Activated T-helper 1 cell treated with Interleukin-2 at 50 U/mL for 16 hours (primary cell): ENCODE measurements around the gene ADAM33.

Source experiments
- DNase-seq: peaks from one replicate; pipeline ENCODE4 v3.0.0-alpha.2; 2020; ENCODE audit warnings: low read depth

ADAM33 gene, protein sequence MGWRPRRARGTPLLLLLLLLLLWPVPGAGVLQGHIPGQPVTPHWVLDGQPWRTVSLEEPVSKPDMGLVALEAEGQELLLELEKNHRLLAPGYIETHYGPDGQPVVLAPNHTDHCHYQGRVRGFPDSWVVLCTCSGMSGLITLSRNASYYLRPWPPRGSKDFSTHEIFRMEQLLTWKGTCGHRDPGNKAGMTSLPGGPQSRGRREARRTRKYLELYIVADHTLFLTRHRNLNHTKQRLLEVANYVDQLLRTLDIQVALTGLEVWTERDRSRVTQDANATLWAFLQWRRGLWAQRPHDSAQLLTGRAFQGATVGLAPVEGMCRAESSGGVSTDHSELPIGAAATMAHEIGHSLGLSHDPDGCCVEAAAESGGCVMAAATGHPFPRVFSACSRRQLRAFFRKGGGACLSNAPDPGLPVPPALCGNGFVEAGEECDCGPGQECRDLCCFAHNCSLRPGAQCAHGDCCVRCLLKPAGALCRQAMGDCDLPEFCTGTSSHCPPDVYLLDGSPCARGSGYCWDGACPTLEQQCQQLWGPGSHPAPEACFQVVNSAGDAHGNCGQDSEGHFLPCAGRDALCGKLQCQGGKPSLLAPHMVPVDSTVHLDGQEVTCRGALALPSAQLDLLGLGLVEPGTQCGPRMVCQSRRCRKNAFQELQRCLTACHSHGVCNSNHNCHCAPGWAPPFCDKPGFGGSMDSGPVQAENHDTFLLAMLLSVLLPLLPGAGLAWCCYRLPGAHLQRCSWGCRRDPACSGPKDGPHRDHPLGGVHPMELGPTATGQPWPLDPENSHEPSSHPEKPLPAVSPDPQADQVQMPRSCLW

DNA sequence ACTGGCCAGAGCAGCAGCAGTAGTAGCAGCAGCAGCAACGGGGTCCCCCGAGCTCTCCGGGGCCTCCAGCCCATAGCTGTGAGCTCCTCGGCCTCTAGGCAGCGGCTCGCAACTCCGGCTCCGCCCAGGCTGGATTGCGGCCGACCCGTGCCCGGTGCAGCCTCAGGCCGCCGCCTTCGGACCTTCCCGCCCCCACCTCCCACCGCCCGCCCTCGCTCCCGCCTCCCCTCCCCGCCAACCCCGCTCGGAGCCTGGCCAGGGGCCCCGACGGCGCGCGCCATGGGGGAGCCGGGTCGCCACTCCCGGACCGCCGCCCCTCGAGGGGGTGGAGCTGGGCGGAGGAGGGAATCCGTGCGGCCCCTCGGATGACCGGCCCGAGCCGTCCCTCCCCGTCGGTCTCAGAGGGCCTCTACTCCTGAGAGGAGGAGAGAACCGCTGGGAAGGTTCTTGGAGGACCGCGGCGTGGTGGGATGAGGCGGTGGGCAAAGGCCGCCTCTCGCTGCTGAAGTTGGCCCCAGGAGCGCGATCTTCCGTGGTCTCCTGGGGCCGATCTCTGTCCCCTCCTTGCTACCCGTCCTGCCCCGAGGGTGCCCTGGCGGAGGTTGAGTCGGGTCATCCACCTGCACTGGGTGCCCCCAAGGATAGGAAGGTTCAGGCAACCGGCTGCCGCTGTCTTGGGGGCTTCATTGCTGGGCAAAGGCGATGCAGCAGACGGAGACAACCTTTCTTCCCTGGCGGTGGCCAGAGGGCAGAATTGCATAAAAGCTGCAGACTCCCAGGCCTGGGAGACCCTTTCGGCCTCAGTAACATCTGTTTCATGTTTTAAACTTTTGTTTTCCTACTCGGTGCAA lies at the start of gene ADAM33:
Gene ADAM33, minus strand, starts transcription at position 80 of the 851 bp plus-strand sequence. Its CDS starts 6 bp downstream, at position 74.
- DNase-seq, result no peak

DNA sequence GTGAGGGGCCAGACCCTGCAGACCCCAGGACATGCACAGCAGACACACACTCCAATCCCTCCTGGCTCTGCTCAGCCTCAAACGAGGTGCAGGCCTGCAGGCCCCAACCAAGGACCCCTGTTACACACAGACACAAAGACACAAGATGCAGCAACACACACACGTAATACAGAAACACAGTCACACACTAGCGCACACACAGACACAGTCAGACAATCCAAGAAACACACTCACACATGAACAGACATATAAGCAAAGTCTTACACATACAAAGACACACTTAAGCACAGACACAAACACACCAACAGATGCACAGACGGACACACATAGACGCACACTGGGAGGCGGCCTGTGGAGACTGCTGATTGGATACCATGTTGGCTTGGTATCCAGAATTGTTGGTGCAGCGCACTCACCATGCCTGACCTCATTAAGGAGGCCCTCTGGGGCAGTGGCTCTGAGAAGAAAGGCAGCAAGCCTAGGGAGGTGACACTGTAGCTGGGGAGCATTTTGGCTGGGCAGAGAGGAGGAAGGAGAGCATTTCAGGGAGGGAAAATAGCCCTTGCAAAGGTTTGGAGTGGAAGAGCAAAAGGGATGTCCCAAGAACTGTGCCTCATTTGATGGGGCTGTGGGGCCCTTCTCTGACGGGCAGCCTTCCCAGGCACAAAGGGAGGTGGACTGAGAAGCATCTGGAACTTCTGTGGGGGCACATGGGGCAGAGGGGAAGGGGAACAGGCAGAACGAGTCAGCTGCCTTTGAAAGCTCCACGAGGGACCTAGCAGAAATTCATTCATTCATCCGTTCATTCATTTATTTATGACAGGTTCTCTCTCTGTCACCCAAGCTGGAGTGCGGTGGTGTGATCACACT lies 49.2 kb upstream of the ADAM33 start:
- DNase-seq, result no peak

DNA sequence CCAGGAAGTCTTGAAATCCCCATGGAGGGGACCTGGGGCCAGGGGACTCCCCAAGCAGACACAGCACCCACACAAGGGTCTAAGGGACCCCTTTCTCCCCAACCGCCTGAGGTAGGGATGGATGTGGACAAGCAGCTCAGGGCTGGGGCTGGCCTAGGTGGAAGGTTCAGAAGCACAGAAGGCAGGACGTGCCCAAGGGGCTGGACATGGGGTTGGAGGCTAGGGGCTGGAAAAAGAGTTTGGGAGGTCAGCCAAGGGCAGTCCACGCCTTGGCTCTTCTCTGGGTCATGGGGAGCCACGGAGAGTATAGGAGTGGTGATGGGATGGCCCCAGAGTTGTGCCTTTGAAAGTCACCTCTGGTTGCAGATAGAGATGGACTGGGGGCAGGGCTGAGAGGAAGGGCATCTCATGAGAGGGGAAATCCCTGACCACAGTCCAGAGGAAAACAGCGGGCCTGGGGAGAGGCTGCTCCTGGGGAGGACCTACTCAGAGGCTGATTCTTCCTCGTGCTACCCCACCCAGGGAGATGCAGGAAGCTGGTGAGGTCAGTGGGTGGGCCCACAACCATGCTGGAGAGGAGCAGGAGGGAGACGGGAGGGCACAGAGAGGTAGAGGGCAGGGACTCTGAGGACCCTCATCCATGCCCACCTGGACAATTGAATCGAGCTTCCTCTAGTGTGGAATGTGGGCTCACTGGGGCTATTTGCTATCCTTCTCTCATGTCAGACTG lies 48.2 kb upstream of the ADAM33 start:
- no peak for DNase-seq

DNA sequence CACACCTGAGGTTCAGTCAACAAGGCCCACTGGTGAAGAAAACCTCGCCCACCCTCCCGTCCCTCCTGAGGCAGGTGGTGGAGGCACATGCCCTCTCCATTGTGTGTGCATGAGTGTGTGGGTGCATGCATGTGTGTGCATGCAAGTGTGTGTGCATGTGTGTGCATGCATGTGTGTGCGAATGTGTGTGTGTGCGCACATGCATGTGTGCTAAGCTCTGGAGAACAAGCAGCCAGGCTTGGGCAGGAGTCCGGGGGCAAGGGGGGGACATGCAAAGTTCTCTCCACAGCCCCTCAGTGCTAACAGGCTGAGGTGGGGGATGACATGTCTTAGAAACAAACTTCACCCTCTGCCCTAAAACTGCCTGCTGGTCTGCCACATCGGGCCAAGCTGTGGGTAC lies 47.6 kb upstream of the ADAM33 start:
- no peak for DNase-seq

DNA sequence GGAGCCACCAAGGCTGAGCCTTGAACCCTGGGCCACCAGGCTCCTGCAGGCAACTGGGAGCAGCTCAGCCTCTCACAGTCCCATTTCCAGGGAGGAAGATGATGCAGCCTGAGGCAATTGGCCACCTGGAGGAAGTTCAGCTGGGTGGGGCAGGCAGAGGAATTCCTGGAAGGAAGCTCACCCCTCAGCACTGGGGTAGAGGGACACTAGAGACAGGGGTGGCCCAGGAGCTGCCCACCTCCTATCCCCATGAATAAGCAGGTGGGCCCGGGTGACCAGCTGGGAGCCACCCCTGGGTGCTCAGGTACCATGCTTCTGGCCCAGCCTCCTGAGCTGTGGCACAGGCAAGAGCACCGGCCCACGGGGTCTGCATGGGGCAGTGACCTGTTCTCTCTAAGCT lies 47.1 kb upstream of the ADAM33 start:
- no peak for DNase-seq

DNA sequence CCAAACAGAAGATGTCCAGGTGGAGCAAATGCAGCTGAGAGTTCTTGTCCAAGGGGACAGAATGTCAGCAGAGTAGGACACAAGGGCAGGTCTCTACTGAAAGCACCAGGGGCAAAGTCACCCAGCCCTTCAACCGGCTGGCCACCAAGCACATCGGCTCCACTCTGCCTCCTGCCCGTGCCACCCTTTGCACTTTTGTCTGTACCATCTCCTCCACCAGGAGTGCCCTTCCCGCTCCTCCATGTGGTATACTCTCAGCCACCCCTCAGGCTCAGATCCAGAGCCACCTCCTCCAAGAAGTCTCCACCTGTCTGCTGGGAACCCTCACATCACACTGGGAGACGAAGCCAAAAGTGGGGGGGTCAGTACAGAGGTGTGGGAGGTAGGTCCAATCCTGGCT lies 46.5 kb upstream of the ADAM33 start:
- no peak for DNase-seq

DNA sequence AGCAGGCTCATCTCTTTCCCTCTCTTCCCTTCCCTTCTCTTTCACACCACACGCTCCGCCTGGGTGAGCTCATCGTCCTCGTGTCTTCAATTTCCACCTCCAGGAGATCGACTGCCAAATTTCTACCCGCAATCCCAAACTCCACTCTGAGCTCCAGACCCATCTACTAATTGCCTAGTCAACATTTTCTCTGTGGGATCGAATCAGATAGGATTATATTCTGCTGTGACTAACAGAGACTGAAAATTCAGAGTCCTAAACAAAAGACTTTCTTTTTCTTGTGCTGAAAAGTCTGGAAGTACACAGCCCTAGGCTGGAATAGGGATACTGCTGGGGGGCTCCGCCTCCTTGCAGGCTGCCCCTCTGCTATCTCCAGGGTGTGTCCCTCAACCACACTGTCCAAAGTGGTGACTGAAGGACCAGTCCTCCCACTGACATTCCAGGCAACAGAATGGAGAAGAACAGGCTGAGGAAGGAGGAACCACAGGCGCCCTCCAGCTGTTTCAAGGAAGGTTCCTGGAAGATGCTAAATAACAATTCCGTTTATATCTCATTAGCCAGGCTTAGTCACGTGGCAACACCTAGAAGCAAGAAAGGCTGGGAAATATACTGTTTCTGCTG lies 45.7 kb upstream of the ADAM33 start:
- no peak for DNase-seq

DNA sequence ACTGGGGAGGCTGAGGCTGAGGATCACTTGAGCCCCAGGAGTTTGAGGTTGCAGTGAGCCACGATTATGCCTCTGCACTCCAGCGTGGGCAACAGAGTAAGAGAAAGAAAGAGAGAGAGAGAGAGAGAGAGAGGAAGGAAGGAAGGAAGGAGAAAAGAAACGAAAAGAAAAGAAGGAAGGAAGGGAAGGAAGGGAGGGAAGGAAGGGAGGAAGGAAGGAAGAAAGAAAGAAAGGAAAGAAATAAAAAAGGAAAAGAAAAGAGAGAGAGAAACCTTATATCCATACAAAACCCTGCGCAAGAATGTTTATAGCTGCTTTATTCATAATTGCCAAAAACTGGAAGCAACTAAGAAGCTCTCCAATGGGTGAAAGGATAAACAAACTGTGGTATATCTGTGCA lies 42.5 kb upstream of the ADAM33 start:
- no peak for DNase-seq

DNA sequence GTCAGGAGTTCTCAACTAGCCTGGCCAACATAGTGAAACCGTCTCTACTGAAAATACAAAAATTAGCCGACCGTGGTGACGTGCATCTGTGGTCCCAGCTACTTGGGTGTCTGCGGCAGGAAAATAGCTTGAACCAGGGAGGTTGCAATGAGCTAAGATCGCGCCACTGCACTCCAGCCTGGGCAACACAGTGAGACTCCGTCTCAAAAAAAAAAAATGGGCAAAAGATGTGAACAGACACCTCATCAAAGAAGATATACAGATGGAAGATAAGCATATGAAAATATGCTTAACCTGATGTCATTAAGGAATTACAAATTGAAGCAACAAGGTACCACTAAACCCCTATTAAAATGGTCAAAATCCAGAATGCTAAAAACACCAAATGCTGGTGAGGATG lies 41.5 kb upstream of the ADAM33 start:
- DNase-seq, result no peak

DNA sequence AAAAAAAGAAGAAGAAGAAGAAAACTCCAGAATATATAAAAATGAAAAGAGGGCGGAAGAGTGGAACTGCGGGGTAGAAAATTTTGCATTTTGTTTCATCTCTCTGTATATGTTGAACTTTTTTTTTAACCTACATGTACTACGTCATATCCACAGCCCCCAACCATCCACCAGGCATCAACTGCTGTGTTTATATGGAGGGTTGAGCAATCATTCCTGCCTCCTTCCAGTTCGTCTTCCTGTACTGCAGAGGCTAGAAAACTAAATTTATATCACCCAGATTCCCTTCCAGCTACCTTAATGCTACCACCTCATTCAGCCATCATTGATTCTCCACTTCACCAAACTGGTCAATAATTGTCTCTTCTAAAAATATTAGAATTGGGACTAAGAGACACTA lies 40.1 kb upstream of the ADAM33 start:
- DNase-seq, result no peak

DNA sequence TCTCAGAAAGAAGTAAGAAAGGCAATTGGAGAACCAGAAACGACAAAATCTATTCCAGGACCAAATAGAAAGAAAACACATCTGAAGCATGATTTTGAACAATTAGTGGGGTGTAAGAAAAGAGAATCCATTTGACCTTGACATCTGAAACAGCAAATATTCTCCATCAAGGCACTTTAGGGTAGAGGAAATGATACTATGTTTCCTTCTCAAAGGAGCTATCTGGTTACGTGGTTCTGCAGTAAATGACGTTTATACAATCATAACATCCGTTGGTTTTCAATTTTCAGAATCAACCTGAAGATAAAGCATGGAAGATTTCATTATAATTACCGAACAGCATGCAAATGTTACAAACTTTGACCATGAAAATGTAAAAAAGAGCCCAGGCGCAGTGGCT lies 38.8 kb upstream of the ADAM33 start:
- no peak for DNase-seq

DNA sequence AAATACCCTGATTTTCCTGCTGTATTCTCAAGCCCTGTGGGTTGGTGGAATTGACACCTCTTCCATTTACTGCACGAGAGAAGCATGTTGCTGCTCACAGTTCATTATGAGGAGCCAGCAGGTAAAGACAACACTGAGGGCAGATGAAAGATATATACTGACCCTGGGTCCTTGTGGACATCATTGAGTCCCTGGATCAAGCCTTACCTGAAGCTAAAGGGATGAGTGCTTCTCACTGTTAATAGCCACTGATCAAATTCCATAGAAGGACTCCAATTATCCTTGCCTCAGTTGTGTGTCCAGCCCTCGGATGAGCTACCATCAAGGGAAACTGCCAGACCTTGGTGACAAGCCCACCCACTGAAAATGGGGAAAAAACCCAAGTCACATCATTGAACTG lies 38.3 kb upstream of the ADAM33 start:
- no peak for DNase-seq

DNA sequence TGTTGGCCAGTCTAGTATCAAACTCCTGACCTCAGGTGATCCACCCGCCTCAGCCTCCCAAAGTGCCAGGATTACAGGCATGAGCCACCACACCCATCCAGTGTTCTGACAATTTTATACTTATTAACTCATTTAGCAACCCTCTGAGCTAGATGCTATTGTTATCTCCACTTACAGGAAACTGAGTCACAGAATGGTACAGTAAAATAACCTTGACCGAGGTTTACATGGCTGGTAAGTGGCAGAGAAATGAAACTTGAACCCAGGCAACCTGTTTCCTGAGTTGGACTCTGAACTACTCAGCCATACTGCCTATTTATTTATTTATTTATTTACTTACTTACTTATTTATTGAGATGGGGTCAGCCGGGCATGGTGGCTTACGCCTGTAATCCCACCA lies 37.2 kb upstream of the ADAM33 start:
- DNase-seq, result no peak

DNA sequence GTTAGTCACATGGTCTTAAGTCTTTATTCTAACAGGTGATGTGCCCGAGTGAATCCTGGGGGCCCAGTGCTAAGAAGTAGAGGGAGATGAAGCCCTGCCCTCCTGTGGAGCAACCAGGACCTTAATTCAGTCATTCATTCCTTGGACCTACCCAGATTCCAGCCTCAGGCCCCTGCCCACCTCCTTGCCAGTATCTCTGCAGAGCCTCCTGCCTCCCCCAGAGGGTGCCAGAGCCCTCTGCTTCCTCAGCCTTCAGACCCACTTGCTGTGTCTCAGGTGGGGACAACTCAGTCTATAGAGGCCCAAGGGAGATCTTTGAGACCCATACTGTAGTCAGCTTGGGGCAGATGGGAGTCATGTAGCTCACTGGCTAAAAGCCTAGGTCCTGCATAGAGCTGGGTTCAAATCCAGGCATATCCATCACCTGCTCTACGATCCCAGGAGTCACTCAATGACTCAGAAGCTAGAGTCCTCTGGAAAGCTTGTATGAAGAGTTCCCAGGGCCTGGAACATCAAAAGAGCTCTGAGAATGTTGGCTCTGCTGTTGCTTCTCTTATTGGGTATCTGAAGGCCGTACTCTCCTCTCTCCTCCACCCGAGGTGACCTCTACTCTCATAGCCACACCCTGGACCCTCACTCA lies 34.5 kb upstream of the ADAM33 start:
- DNase-seq, result no peak

DNA sequence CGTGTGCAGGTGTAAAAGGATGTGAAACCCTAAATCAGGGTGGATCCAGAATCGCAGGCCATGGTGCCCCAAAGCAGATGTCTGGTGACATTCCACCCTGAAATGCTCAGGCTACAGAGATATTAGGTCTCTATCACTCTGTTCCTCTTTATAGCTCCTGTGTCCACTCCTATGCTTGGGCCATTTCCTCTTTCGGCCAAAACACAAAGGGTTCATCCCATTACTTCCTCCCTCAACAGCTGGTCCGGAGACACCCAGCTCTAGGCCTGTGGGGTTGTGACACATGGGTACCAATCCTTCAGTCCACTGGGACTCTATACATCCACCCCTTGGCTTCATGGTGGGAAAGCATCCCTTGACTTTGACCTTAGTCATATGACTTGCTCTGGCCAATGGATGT lies 32.3 kb upstream of the ADAM33 start:
- no peak for DNase-seq

DNA sequence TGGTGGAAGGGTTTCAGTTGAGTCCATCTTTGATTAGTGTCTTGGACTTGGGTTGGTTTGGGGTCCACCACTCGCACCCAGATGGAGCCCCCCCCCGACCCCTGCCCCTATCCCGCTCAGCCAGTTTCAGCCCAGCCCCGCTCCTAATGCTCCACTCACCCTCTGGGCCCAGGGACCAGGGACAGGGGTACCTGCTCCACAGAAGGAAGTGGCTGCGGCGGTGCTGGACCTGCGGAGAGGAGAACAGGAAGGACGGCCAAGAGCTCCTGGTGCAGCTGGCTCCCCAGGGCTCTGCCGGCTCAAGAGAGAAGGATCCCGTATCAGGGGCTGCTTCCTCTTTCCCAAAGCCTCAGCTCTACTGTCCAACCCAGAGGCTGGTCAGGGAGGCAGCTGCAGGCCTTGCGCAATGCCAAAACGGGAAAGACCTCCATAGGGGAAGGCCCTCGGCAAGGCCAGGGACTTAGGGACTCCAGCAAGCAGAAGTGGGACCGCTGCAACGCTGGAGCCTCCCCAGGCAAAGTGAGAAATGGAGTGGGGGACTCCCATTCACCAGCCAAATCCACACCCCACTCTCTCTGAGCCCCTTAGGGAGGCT lies 30.6 kb upstream of the ADAM33 start, which contains the start of gene SIGLEC1:
Gene SIGLEC1, minus strand, starts transcription at position 322 of the 595 bp plus-strand sequence. CDS start 5,472 bp downstream, outside the sequence.
- DNase-seq, result no peak

DNA sequence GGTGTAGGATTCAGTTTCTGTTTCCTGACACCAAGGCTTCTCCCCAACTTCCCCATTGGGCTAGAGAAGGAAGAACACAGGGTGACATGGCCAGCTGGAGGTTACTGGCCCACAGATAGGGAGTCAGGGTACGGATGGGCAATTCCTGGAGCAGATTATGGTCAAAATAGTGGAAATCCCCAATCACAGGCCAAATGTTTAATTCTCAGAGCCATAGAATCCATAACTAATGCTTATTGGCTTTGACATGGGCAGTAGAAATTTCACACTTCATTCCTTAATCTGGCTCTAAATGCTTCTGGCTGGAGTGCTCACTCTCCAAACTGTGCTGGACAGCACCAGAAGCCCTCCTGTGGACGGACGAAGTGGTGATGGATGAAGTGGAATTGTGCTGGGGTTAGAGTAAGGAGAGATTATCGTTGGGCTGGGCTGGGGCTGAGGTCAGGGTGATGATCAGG lies 29.7 kb upstream of the ADAM33 start:
- DNase-seq, result no peak

DNA sequence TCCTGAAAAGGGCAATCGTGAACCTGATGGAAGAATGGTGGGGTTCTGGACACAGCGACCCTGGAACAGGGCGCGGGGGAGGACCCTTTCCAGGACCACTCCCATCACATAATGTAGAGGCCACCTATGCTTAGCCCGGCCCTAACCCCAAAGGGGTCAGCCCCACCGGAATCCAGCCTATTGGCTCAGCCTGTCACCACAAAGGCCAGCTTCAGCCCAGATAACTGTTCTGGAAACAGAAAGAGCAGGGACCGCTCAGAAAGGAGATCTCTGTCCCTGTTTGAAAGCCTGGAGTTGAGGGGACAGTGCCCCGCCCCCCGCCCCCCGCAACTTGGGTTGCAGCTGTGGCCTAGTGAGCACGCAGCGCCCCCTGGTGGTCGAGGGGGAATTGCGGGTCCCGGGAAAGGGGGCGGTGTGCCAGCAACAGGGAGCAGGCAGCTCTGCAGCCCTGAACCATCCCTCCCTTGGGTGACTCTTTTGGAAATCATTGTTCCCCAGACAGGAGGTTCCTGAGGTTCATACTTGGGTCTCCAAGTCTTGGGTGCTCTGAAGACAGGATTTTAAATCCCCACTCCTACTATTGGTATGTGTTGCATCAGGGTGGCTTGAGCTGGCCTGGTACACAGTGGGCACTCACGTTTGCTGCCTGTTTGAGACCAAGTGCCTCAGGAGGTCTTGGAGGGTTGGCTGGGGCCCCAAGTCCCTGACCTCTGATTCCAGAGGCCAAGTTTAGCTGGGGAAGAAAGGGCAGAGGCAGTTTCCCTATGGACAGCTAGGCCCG lies 29.1 kb upstream of the ADAM33 start:
- DNase-seq, result peak; percentile 60
